HepG2 (cell line): ENCODE data around the gene GALNT17.

ENCODE experiments used
- CBX1 ChIP-seq: IDR thresholded peaks from one replicate; pipeline ENCODE4 v1.6.1; 2016; ENCODE audit warnings: antibody characterized with exemption, low read depth
- CTCF ChIP-seq: sonication (generic); formaldehyde crosslinking; IDR thresholded peaks from 2 replicates; pipeline ENCODE4 v1.5.0; 2020; ENCODE audit warnings: mild to moderate bottlenecking, missing genetic modification reagents, moderate library complexity
- ESRRA ChIP-seq: sonication (generic); formaldehyde crosslinking; IDR thresholded peaks from 2 replicates; pipeline ENCODE4 v1.5.1; 2020; ENCODE audit warnings: mild to moderate bottlenecking, low read depth, missing genetic modification reagents
- FOXM1 ChIP-seq: sonication (generic); formaldehyde crosslinking; IDR thresholded peaks from 2 replicates; pipeline ENCODE4 v1.5.0; 2020; ENCODE audit warnings: missing genetic modification reagents
- HNRNPK ChIP-seq: fragments of 200-400 bp; formaldehyde crosslinking; IDR thresholded peaks from 2 replicates; pipeline ENCODE4 v1.6.1; 2018; ENCODE audit warnings: low read length, low read depth, moderate library complexity, mild to moderate bottlenecking; ENCODE audit not compliant: poor library complexity, severe bottlenecking
- KLF6 ChIP-seq: IDR thresholded peaks from 2 replicates; pipeline ENCODE4 v1.8.0; 2016; ENCODE audit warnings: missing biosample characterization, missing genetic modification reagents
- POLR2A ChIP-seq, 2 experiments: IDR thresholded peaks; 2 replicates each; pipeline ENCODE4 v1.6.1; 2011; ENCODE audit warnings: low read depth in 2 of 2, low read length in 2 of 2, mild to moderate bottlenecking in 1 of 2, moderate library complexity in 1 of 2; ENCODE audit not compliant: insufficient read depth in 1 of 2
- SETDB1 ChIP-seq: sonication (generic); formaldehyde crosslinking; IDR thresholded peaks from 2 replicates; pipeline ENCODE4 v1.5.1; 2020; ENCODE audit warnings: missing genetic modification reagents, mild to moderate bottlenecking, borderline replicate concordance

DNA sequence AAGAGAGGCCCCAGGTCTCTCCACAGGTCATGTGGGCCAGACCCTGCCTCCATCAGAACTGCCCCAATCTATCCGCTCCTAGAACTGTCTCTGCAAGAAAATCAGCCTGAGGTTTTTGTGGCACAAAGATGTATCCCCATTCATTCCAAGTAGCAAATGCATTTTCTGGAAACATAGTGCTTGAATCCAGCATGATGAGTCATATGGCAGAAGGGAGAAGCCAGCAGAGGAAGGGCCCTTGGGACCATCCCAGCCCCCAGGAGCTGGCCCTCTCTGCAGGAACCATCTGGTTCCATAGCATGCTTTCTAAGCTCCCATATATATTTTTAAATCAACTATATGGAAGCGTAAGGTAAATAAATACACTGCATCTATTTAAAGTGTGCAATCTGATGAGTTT lies 563.2 kb downstream of the GALNT17 start:
- TF ChIP-seq SETDB1 (CRISPR knock-in tag): no peak
- no peak for TF ChIP-seq CTCF (CRISPR knock-in tag)
- no peak for TF ChIP-seq KLF6 (CRISPR knock-in tag)
- TF ChIP-seq POLR2A (IDR thresholded peaks at IDR 0.05; ENCODE audit: insufficient read depth in 1 of 2, low read depth in 2 of 2, low read length in 2 of 2): no peak
- TF ChIP-seq ESRRA (CRISPR knock-in tag): no peak
- no peak for TF ChIP-seq HNRNPK
- TF ChIP-seq FOXM1 (CRISPR knock-in tag): no peak
- no peak for TF ChIP-seq CBX1
